Measurements from ENCODE around the gene KLF14. TPM values are rescaled to one million over a fixed set of nuclear protein-coding genes. Genes with fewer than 3 reads are reported as not detected.

The KLF14 gene
- total and polyA plus RNA-seq, 2 of the 13 experiments (the other 11 are each of a cell fraction or from before 2014, with no cell fraction given) = not detected

- in situ Hi-C loops (cut with HindIII; ENCODE audit: extremely low pct_ligation_motif_present, low pct_unique_long_range_greater_than_20kb) = no loop called here
- H3K4me2 ChIP-seq (ENCODE audit: low read depth, low read length) = peak overlapping the region; percentile 70
- no peaks in the 10 kb centered on the region for H3K36me3 ChIP-seq (replicated peaks in 1 of 2; ENCODE audit: control insufficient read depth in 1 of 2, insufficient read depth in 2 of 2, low read length in 2 of 2)
- peaks cover 6 to 55% of the 10 kb centered on the region in 2 experiments for H3K27me3 ChIP-seq (ENCODE audit: control insufficient read depth in 1 of 2, insufficient read depth in 2 of 2, low read length in 2 of 2)
- no peak for DNase-seq (ENCODE audit: low spot score)
- no peak for FAIRE-seq
- TF ChIP-seq ZNF670 (CRISPR knock-in tag; IDR thresholded peaks at IDR 0.05; ENCODE audit: borderline replicate concordance) (no peak), CBX2 (IDR thresholded peaks at IDR 0.05; ENCODE audit: low read depth, low read length) (peak; percentile 100), CBX2 (CRISPR knock-in tag; IDR thresholded peaks at IDR 0.05; ENCODE audit: low read depth) (peak; percentile 96; the same call in 1 of the 2 replicates), SCMH1 (CRISPR knock-in tag; IDR thresholded peaks at IDR 0.05; ENCODE audit: borderline replicate concordance) (0 out of 2 replicates have a peak, but pooled peaks have one; percentile 19), EZH2 (conservative IDR thresholded peaks at IDR 0.05; ENCODE audit: low read depth, low read length) (0 out of 2 replicates have a peak, but pooled peaks have one; percentile 53), TRIM22 (IDR thresholded peaks at IDR 0.05) (no peak)
- POLR2A ChIA-PET = no interaction called here
- no peak for ATAC-seq
- H4K20me1 ChIP-seq (ENCODE audit: insufficient read depth, low read length) = no peaks in the 10 kb centered on the region
- no TSS peak for BruUV-seq (replicated peaks)
- no peak overlapping the region for H3K27ac ChIP-seq (ENCODE audit: extremely low read length, insufficient read depth, low read length)
- H3K4me3 ChIP-seq (replicated peaks in 1 of 3; ENCODE audit: insufficient read depth in 1 of 3, low read depth in 2 of 3, low read length in 3 of 3) = peak overlapping the region in 2 of 3 experiments; percentile 69 to 73; a peak in 3 of 6 replicates
- H3K9ac ChIP-seq (ENCODE audit: insufficient read depth, low read depth, low read length) = no peak overlapping the region
- H3K79me2 ChIP-seq (ENCODE audit: insufficient read depth, low read length) = no peaks in the 10 kb centered on the region
- WGBS (ENCODE audit: low lambda C conversion rate) = 38% methylated on average over 13 of the region's 13 CpGs
- no peak overlapping the region for H2AFZ ChIP-seq (ENCODE audit: low read length)
- intact Hi-C loops (cut with micrococcal nuclease; ENCODE audit: unreplicated experiment) = no loop called here
- no peaks in the 10 kb centered on the region for H3K9me3 ChIP-seq (ENCODE audit: low read length)
- CTCF ChIA-PET (ENCODE audit: low intra/inter-chr PET ratio, low total read pairs) = interaction anchor here (0.7 kb wide), 1 partner anchor 21 kb away, joined by 3 read pairs; no protein-coding TSS in a partner anchor
- peaks cover 5% of the 10 kb centered on the region; the same call in 1 of the 2 replicates for H3K4me1 ChIP-seq (ENCODE audit: insufficient read depth, low read length)
Observed at GRCh38 chr7:130734815-130735716, 1.1 kb upstream of the KLF14 start.
